Bronchial epithelial cell (primary cell): ENCODE measurements around the gene AKR1B1. TPM values are rescaled to one million over a fixed set of nuclear protein-coding genes. Genes with fewer than 3 reads are reported as not detected.

Experiments
- DNase-seq: peaks from one replicate; pipeline ENCODE4 v3.0.0-alpha.2; 2010; ENCODE audit warnings: low read depth
- FAIRE-seq: peaks from 2 replicates; lab custom pipeline; 2011; peaks lifted over from hg19 to GRCh38; lab: Jason Lieb, UNC
- H3K27me3 ChIP-seq: 2 replicates; pipeline ENCODE4 v1.5.1; 2011; ENCODE audit warnings: low read length; ENCODE audit not compliant: control insufficient read depth, insufficient read depth
- H3K36me3 ChIP-seq: 2 replicates; pipeline ENCODE4 v1.5.1; 2011; ENCODE audit warnings: low read length; ENCODE audit not compliant: control insufficient read depth, insufficient read depth
- H3K4me3 ChIP-seq: 2 replicates; pipeline ENCODE4 v1.5.1; 2011; ENCODE audit warnings: mild to moderate bottlenecking, low read depth, low read length, control low read depth
- CTCF ChIP-seq: IDR thresholded peaks from 2 replicates; pipeline ENCODE4 v1.5.1; 2011; ENCODE audit warnings: mild to moderate bottlenecking, moderate library complexity, low read length, control low read depth, inconsistent platforms; ENCODE audit not compliant: insufficient read depth, severe bottlenecking
- total RNA-seq: library from RNA; depleted of rRNA; stranded (reverse); fragments of >200 nt; gene quantifications from 2 replicates; pipeline ENCODE4 v1.2.1, GENCODE V29; 2014

The AKR1B1 gene
- total RNA-seq, 1 donor from 2014 or later = 77.1 TPM

GRCh38 chr7:134452991-134453473 is 5.9 kb downstream of the AKR1B1 start:
- TF ChIP-seq CTCF = no peak
- FAIRE-seq (no peak), DNase-seq (no peak)
- Histone ChIP-seq H3K4me3 (no peak overlapping the region), H3K36me3 (peaks cover 8% of the 10 kb centered on the region), H3K27me3 (no peaks in the 10 kb centered on the region)

- FAIRE-seq = no peak
- TF ChIP-seq CTCF = no peak
- peaks cover 12% of the 10 kb centered on the region for H3K36me3 ChIP-seq
Observed at GRCh38 chr7:134452419-134452838, 6.5 kb downstream of the AKR1B1 start.

GRCh38 chr7:134451656-134452055 is 7.2 kb downstream of the AKR1B1 start:
- FAIRE-seq (no peak), DNase-seq (no peak)
- Histone ChIP-seq H3K4me3 (no peak overlapping the region), H3K36me3 (peaks cover 19% of the 10 kb centered on the region), H3K27me3 (no peaks in the 10 kb centered on the region)
- no peak for TF ChIP-seq CTCF

More at GRCh38 chr7:134452419-134452838, 6.5 kb downstream of the AKR1B1 start:
- Histone ChIP-seq H3K27me3 (no peaks in the 10 kb centered on the region), H3K4me3 (no peak overlapping the region)
- DNase-seq = no peak

GRCh38 chr7:134450294-134451000 is 8.5 kb downstream of the AKR1B1 start:
- TF ChIP-seq CTCF = no peak
- no peak for DNase-seq
- H3K27me3 ChIP-seq = no peaks in the 10 kb centered on the region
- FAIRE-seq = no peak
- no peak overlapping the region for H3K4me3 ChIP-seq
- peaks cover 21% of the 10 kb centered on the region for H3K36me3 ChIP-seq

GRCh38 chr7:134449680-134450079 is 9.2 kb downstream of the AKR1B1 start:
- H3K36me3 ChIP-seq = peaks cover 23% of the 10 kb centered on the region

More at GRCh38 chr7:134449680-134450079, 9.2 kb downstream of the AKR1B1 start:
- no peak for DNase-seq
- no peak for FAIRE-seq
- Histone ChIP-seq H3K4me3 (no peak overlapping the region), H3K27me3 (no peaks in the 10 kb centered on the region)
- no peak for TF ChIP-seq CTCF
